ENCODE data around the gene TBX6.
"Not testable (repeated sequence)": the region's sequence is repeated elsewhere in the genome, so short reads cannot be mapped to it uniquely, and the experiment has no call there.

Gene TBX6

DNA sequence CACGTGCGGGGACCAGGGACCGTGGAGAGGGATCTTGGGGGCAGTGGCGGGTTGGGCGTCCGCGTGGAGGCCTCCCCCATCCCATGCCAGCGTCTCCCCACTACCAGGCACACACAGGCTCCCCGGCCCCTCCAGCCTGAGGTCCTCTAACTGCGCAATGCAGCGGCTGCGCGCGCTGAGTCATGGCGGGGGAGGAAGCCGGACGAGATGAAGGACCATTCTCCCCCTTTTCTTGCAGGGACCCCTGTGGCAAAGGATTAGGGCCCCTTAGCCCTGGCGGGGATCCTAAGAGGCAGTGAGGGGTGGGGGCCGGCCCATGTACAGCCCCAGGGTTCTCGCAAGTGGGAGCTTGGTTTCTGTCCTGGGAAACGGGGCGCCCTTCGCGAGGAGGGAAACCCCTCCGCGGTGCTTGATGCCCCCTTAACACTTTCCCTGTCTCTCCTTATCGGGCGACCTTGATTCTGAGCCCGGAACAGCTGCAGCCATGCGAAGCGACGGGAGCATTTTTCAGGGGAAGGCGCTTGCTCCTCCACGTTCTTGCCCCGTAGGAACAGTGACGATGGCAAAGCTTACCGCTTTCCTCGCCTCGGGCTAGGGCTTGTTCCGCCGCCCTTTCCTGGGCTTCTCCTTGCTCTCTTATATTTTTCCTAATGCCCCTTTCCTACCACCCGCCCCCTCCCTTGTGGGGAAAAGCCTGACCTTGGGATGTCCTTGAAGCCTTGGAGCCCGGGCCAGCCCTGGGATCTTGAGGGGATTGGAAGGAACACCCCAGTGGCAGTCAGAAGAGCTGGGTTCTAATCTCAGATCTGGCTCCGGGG lies 25.6 kb downstream of the TBX6 start:
- DNase-seq (ENCODE audit: low read depth in 2 of 2) = peak in 1 of 2 donors; percentile 32

DNA sequence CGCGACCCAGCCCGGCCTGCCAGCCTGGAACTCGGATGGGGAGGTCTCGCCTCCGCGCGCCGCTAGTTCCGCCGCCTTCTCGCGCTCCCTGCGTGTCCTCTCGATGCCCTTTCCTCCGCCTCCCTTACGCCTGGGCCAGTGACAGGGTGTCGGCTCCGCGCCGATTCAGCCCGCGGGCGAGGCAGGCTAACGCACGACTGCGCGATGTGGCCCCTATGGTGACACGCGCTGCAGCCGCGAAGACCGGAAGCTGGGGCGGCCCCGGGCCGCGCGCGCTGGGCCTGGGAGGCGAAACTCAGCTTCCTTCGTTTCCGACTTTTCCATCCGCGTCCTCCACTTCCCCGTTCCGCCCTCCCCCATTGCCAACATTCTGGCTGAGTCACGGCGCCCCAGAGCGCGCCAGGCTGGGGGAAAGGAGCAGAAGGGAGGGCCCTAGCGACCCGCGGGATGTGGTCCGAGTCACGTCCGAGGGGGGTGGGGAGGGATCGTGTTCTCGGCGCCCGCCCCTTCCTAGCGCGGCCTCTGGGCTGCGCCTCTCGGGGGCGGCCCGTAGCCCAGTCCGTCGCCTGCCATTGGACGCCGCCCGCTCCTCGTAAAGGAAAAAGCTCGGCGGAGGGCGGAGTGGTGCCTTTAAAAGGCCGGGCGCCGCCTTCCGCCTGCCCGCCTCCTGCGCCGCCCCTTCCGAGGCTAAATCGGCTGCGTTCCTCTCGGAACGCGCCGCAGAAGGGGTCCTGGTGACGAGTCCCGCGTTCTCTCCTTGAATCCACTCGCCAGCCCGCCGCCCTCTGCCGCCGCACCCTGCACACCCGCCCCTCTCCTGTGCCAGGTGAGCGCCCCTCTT lies 26.4 kb downstream of the TBX6 start, which contains the start of gene ALDOA:
Gene ALDOA, plus strand, starts transcription at position 659 of the 841 bp plus-strand sequence. CDS start 1,138 bp downstream, outside the sequence.
- peak; percentile 96 to 99 for DNase-seq (ENCODE audit: low read depth in 2 of 2)

DNA sequence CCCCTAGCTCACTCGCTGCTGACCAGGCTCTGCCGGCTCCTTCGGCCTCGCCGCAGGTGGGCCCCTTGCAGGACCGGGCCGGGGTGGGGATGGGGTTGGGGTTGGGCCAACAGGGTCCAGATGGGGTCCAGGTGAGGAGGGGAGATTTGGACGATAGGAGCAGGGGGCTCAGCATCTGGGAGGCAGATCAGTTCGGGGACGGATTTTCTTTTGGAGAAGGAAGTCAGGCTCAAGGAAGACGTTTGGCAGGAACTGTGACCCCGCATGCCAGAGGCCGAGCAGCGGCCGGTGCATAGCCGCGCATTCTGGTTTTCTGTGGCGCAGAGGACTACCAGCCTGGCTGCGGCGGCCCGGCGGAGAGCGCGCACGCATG lies 27.0 kb downstream of the TBX6 start:
- DNase-seq (ENCODE audit: low read depth in 2 of 2) = no peak

DNA sequence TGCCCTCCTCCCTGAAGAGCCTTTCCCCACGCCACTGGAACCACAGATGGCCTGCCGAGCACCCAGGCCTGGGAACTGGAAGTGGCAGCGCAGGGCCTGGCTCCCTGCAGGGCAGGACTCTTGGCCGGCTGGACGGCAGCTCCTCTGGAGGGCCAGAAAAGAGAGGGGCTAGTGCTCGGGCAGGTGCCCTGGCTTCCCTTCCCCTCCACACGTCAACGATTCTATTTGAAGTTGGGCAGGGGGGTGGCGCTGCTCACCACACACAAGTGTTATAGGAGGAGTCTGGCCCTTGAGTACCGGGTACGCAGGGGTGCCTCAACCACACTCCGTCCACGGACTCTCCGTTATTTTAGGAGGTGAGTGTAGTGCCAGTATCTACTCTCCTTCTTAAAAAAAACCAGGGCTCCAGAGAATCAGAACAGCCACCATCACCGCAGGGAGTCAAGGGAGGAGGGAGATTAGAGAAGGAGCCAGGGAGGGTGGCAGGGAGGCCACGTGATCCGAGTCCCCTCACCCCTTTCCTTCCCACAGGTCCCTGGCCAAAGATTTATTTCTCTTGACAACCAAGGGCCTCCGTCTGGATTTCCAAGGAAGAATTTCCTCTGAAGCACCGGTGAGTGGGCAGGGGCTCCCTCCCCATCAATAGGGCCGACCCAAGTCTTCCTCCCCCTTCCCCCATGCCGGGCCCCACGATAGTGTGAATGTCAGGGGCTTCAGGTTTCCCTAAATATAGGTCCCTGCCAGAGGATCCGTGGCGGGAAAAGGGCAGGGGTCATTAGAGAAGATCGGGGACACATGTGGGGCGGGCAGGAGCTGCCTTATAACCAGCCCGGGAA lies 27.6 kb downstream of the TBX6 start:
- peak; percentile 60 to 61 for DNase-seq (ENCODE audit: low read depth in 2 of 2)

GRCh38 chr16:30063278-30063892 lies 28.3 kb downstream of the TBX6 start:
- DNase-seq (ENCODE audit: low read depth in 2 of 2) = no peak

DNA sequence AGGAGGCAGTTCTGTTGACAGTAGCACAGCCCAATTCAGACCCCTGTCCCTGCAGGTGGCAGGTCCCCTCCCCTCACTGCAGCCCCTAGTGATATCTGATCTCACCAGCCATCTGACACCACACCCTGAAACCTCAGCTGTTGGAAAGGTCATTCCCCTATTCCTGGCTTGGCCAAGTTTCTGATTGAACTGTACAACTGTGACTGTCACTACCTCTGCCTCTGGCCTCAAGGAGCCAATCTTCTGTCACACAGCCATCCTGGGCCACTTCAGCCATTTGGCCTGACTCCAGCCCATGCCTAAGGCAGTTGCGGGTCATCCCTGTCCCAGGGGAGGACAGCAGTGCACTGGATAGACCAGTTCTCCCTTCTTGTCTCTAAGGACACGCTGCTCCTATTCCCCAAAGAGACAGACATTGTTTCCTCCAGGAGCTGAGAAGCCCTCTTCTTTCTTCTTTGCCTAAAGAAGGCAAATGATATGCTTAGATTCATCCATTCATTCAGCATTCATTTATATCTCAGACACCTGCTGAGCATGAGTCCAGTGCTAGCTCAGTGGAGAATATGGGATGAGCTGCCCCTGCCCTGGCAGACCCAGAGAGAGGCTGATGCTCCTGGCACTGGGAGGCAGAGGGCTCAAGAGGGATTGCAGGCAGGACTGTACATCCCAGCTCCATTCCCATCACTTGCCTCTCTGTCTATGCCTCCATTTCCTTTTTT lies 30.7 kb downstream of the TBX6 start:
- DNase-seq (ENCODE audit: low read depth in 2 of 2) = no peak

GRCh38 chr16:30060346-30060745 lies 31.4 kb downstream of the TBX6 start:
- no peak for DNase-seq (ENCODE audit: low read depth in 2 of 2)

DNA sequence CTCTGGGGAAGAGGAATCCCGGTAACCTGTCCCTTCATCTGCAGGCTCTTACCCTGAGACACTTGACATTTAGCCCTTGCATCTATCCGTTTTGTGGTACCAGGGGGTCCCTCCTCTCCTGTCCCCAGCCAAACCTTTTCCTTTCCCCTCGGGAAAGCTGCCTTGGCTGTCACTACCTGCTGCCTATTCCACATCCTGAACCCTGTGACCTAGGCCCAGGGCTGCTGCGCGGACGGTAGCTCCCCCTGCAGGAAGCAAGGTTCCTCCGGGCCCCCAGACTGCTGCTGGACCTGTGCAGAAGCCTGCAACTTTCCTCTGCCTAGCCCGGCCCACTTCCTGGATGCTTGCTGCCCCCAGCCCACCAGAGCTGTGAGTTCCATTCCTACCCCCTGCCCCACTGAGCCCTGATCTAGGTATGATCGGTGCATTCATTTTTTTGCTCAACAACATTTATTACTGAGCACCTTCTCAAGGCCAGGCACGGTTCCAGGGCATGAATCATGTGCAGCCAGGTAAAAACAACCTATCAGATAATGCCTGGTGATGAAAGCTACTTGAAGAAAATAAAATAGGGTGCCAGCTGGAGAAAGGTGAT lies 36.7 kb downstream of the TBX6 start:
- peak; percentile 34 to 45 for DNase-seq (ENCODE audit: low read depth in 2 of 2)

DNA sequence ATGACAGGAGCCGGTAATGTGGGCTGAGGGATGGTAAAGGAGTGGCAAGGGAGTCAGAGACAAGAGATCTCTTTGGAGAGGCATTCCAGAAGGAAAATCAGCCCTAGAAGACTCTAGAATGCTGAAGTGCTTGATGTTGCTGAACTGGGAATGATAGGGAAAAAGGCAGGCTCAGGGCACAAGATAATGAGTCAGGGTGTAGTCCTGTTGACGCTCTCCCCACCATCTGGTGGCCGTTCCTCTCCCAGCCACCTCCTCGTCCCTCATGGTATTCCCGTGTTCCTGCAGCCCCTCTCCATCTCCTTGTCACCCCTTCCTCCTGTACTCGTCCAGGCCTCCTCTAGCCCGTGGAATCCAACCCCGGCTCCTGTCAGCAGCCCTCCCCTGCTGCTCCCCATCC lies 37.3 kb downstream of the TBX6 start:
- no peak for DNase-seq (ENCODE audit: low read depth in 2 of 2)

GRCh38 chr16:30053376-30054015 lies 38.2 kb downstream of the TBX6 start:
- DNase-seq (ENCODE audit: low read depth in 2 of 2) = no peak

DNA sequence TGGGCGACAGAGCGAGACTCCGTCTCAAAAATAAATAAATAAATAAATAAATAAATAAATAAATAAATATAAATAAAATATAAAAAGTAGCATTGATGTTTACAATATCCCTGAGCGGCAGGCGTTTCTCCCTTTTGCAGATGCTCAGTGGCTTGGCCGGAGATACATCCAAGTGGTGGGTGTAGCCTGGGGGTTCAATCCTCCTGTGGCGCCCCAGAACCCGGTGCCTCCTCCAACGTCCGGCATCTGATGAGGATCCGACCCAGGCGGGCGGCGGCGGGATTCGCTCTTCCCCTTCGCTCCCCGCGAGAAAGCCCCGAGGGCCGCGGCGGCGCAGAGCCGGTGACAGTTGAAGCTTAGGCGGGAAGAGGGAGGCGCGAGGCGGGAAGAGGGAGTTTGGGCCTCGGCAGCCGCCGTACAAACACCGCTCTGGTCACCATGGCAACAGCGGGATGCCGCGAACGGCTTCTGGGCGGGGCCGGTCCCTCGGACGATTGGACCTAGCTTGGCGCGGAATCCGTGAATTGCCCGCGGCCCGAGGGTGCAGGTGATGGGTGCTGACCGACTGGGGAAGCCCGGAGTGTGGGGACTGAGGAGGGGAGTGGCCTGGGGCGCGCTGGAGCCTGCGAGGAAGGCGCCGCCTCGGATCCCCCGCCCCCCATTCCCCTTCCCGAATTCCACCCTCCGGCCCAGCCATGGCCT lies 38.9 kb downstream of the TBX6 start:
- peak; percentile 90 to 91 for DNase-seq (ENCODE audit: low read depth in 2 of 2)

- DNase-seq (ENCODE audit: low read depth in 2 of 2) = no peak
Observed at GRCh38 chr16:30051518-30051917, 40.2 kb downstream of the TBX6 start.

DNA sequence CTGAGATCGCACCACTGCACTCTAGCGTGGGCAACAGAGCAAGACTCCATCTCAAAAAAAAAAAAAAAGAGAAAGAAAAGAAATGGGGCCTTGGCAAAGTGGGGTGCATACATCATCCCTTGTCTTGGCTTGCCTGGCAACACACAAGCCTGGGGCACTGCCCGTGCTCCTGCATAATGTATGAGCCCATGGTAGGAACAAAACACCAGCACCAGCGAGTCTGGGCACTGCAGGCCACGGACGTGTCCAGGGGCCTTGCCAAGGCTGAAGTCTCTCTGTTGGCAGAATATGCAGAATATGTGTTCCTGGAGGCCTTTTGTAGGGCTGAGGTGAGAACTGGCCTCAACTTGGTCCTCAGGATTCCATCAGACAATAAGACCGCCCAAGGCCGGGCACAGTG lies 41.9 kb downstream of the TBX6 start:
- no peak for DNase-seq (ENCODE audit: low read depth in 2 of 2)

GRCh38 chr16:30046588-30046987 lies 45.1 kb downstream of the TBX6 start:
- no peak for DNase-seq (ENCODE audit: low read depth in 2 of 2)

DNA sequence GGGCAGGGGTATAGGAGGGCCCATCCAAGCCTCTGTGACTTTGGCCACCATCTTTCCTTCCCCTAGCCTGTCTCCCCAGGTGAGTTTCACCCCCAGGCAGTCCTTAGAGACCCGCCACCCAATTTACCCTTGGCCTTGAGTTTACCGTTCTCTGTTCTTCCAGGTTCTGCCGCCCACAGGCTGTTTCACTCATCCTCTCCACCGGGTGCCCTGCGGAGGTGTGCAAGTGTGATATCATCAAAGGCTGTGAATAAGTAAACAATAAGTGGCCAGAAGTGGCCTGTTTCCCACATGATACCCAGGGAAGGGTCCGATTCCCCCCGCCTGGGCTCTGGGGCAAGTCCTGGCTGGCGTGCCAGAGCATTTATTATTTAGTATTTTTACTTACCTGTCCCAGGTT lies 45.5 kb downstream of the TBX6 start:
- DNase-seq (ENCODE audit: low read depth in 2 of 2) = no peak

- DNase-seq (ENCODE audit: low read depth in 2 of 2) = no peak
Observed at GRCh38 chr16:30041841-30042240, 49.9 kb downstream of the TBX6 start.

DNA sequence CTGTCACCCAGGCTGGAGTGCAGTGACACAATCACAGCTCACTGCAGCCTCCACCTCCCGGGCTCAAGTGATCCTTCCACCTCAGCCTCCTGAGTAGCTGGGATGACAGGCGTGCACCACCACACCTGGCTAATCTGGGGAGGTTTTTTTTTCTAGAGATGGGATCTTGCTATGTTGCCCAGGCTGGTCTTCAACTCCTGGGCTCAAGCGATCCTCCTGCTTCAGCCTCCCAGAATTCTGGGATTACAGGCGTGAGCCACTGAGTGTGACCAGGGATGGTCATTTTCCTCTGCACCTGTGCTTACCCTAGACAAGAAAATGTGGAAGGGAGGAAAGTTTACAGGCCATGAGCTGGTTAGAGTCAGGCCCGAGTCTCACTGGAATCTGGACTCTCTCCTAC lies 51.0 kb downstream of the TBX6 start:
- not testable (repeated sequence) for DNase-seq (ENCODE audit: low read depth in 2 of 2)

DNA sequence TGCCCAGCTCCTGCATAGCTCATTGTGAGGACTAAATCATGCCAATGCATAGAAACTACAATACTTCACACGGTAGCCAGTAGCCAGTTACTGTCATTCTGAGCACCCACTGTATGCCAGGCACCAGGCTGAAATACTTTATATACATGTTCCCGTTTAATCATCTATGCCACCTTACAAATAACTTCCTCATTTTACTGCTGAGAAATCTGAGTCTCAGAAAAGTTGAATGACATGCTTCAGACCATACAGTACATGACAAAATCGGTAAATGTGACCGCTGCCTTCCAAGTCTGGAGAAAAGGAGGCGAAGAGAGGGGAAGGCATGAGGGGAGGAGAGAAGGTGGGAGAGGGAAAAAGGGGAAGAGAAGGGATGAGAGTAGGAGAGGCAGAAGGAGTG lies 51.5 kb downstream of the TBX6 start:
- no peak for DNase-seq (ENCODE audit: low read depth in 2 of 2)
